ENCODE measurements around the gene PAMR1.

GRCh38 chr11:35540526-35540925 is 15.1 kb upstream of the PAMR1 start:
- TF ChIP-seq CTCF (conservative IDR thresholded peaks at IDR 0.05; ENCODE audit: low read length) (no peak), EZH2phosphoT487 (IDR thresholded peaks at IDR 0.05; ENCODE audit: borderline replicate concordance) (no peak)

Data from Loucy (cell line).